Measurements from ENCODE around the gene TYRP1. TPM values are rescaled to one million over a fixed set of nuclear protein-coding genes. Genes with fewer than 3 reads are reported as not detected.

Gene TYRP1
- total and polyA plus RNA-seq, 5 donors from 2014 or later = not detected

DNA sequence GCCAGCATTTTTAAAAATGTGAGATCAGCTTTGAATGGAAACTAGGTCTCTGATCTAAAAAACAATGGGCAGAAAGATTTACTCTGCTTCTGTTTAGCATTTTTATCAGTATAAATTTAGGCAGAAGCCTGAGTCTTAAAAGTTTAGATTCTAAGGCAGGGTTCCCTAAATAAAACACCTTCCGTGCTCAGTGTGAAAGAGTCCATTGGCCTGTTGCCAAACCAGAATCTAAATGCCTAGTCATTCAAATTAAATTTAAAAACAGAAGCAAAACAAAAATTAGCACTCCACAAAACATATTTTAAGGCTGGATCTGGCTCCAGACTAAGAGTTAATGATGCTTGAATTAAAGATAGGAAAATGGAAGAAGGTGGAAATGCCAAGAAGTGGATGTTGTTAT lies 4.5 kb downstream of the TYRP1 start:
- Mint-ChIP-seq H3K9me3 (peaks cover 0 to 31% (median 4%) of the 10 kb centered on the region in 7 donors), H3K4me1 (no peaks in the 10 kb centered on the region), H3K27me3 (no peaks in the 10 kb centered on the region), H3K4me3 (no peak overlapping the region), H3K36me3 (no peaks in the 10 kb centered on the region), H3K27ac (no peak overlapping the region)
- no peak for ATAC-seq (ENCODE audit: low read depth in 2 of 2)
- Histone ChIP-seq H3K27me3 (ENCODE audit: control insufficient read depth, insufficient read depth, low read length) (no peaks in the 10 kb centered on the region), H3K36me3 (ENCODE audit: control insufficient read depth, insufficient read depth, low read length) (no peaks in the 10 kb centered on the region), H3K4me1 (ENCODE audit: control insufficient read depth, insufficient read depth, low read length, poor library complexity, severe bottlenecking) (no peaks in the 10 kb centered on the region), H3K4me3 (ENCODE audit: low read depth, low read length) (no peak overlapping the region), H3K27ac (ENCODE audit: insufficient read depth, low read length, poor library complexity, severe bottlenecking) (no peak overlapping the region), H3K9me3 (ENCODE audit: control insufficient read depth in 2 of 2, low read length in 2 of 2) (no peaks in the 10 kb centered on the region)
- DNase-seq = no peak

DNA sequence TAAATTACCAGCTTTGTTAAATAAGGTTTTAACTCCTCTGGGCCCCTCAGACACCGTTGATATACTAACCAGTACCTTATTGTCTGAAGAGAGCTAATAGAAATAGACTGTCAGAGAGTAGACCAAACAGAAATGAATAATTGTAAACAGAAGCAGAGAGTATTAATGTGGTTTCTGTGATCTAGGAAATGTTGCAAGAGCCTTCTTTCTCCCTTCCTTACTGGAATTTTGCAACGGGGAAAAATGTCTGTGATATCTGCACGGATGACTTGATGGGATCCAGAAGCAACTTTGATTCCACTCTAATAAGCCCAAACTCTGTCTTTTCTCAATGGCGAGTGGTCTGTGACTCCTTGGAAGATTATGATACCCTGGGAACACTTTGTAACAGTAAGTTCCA lies 5.1 kb downstream of the TYRP1 start:
- no peak for ATAC-seq (ENCODE audit: low read depth in 2 of 2)
- Histone ChIP-seq H3K27me3 (ENCODE audit: control insufficient read depth, insufficient read depth, low read length) (no peaks in the 10 kb centered on the region), H3K36me3 (ENCODE audit: control insufficient read depth, insufficient read depth, low read length) (no peaks in the 10 kb centered on the region), H3K9me3 (ENCODE audit: control insufficient read depth in 2 of 2, low read length in 2 of 2) (no peaks in the 10 kb centered on the region), H3K4me1 (ENCODE audit: control insufficient read depth, insufficient read depth, low read length, poor library complexity, severe bottlenecking) (no peaks in the 10 kb centered on the region), H3K27ac (ENCODE audit: insufficient read depth, low read length, poor library complexity, severe bottlenecking) (no peak overlapping the region), H3K4me3 (ENCODE audit: low read depth, low read length) (no peak overlapping the region)
- no peaks in the 10 kb centered on the region for H3K36me3 Mint-ChIP-seq
- H3K4me1 Mint-ChIP-seq = no peaks in the 10 kb centered on the region
- peaks cover 0 to 31% (median 4%) of the 10 kb centered on the region in 7 donors for H3K9me3 Mint-ChIP-seq
- H3K27me3 Mint-ChIP-seq = no peaks in the 10 kb centered on the region
- H3K27ac Mint-ChIP-seq = no peak overlapping the region
- no peak for DNase-seq
- H3K4me3 Mint-ChIP-seq = no peak overlapping the region

DNA sequence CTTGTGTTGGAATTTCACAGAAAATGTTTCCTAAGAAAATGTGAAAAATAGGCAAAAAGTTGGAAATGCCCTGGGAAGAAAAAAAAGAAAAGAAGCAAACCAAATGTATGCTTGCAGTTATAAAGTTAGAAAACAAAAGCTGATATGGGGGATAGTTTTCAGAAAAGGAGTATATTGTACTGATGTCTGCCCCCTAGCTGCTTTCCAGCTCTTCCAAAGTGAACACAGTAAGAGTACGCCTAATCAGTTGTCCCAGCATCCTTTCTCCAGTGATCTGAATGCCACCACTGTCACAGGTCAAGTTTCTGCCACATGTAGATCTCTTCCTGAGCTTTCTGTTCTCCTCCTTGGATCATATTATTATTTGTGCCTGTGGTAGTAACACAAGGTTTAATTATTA lies 5.8 kb downstream of the TYRP1 start:
- Mint-ChIP-seq H3K27me3 (no peaks in the 10 kb centered on the region), H3K27ac (no peak overlapping the region), H3K9me3 (peaks cover 0 to 31% (median 4%) of the 10 kb centered on the region in 7 donors), H3K36me3 (no peaks in the 10 kb centered on the region), H3K4me3 (no peak overlapping the region), H3K4me1 (no peaks in the 10 kb centered on the region)
- DNase-seq (no peak), ATAC-seq (ENCODE audit: low read depth in 2 of 2) (no peak)
- no peaks in the 10 kb centered on the region for H3K4me1 ChIP-seq (ENCODE audit: control insufficient read depth, insufficient read depth, low read length, poor library complexity, severe bottlenecking)
- H3K9me3 ChIP-seq (ENCODE audit: control insufficient read depth in 2 of 2, low read length in 2 of 2) = no peaks in the 10 kb centered on the region
- H3K4me3 ChIP-seq (ENCODE audit: low read depth, low read length) = no peak overlapping the region
- H3K27ac ChIP-seq (ENCODE audit: insufficient read depth, low read length, poor library complexity, severe bottlenecking) = no peak overlapping the region
- no peaks in the 10 kb centered on the region for H3K36me3 ChIP-seq (ENCODE audit: control insufficient read depth, insufficient read depth, low read length)
- no peaks in the 10 kb centered on the region for H3K27me3 ChIP-seq (ENCODE audit: control insufficient read depth, insufficient read depth, low read length)

GRCh38 chr9:12699529-12699928 lies 6.3 kb downstream of the TYRP1 start:
- H3K9me3 ChIP-seq (ENCODE audit: control insufficient read depth in 2 of 2, low read length in 2 of 2) = no peaks in the 10 kb centered on the region
- Mint-ChIP-seq H3K27me3 (no peaks in the 10 kb centered on the region), H3K9me3 (peaks cover 0 to 32% (median 3%) of the 10 kb centered on the region in 7 donors), H3K36me3 (no peaks in the 10 kb centered on the region), H3K4me1 (no peaks in the 10 kb centered on the region), H3K27ac (no peak overlapping the region), H3K4me3 (no peak overlapping the region)
- no peaks in the 10 kb centered on the region for H3K36me3 ChIP-seq (ENCODE audit: control insufficient read depth, insufficient read depth, low read length)
- ATAC-seq (ENCODE audit: low read depth in 2 of 2) (no peak), DNase-seq (no peak)
- H3K4me3 ChIP-seq (ENCODE audit: low read depth, low read length) = no peak overlapping the region
- no peaks in the 10 kb centered on the region for H3K27me3 ChIP-seq (ENCODE audit: control insufficient read depth, insufficient read depth, low read length)
- H3K27ac ChIP-seq (ENCODE audit: insufficient read depth, low read length, poor library complexity, severe bottlenecking) = no peak overlapping the region
- no peaks in the 10 kb centered on the region for H3K4me1 ChIP-seq (ENCODE audit: control insufficient read depth, insufficient read depth, low read length, poor library complexity, severe bottlenecking)

DNA sequence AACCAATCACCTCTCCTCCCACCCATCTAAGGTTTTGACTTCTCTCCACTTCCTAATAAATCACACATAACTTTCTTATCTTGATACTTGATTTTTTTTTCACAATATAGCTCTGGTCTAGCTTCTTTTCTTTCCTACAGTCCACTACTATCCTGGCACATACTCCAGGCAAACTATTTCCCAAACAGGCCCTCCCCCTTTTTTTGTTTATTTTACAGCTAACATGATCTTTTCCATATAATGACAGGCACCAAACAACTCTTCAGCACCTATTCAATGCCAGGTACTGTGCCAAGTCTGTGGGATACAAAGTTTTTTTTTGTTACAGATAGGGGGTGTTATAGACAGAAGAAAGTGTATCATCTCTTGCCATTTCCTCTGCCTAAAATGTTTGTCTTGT lies 7.9 kb downstream of the TYRP1 start:
- no peaks in the 10 kb centered on the region for H3K27me3 ChIP-seq (ENCODE audit: control insufficient read depth, insufficient read depth, low read length)
- H3K4me1 ChIP-seq (ENCODE audit: control insufficient read depth, insufficient read depth, low read length, poor library complexity, severe bottlenecking) = no peaks in the 10 kb centered on the region
- no peak for DNase-seq
- ATAC-seq (ENCODE audit: low read depth in 2 of 2) = no peak
- no peak overlapping the region for H3K4me3 ChIP-seq (ENCODE audit: low read depth, low read length)
- peaks cover 0 to 30% (median 4%) of the 10 kb centered on the region in 7 donors for H3K9me3 Mint-ChIP-seq
- H3K27me3 Mint-ChIP-seq = no peaks in the 10 kb centered on the region
- no peaks in the 10 kb centered on the region for H3K4me1 Mint-ChIP-seq
- no peaks in the 10 kb centered on the region for H3K36me3 ChIP-seq (ENCODE audit: control insufficient read depth, insufficient read depth, low read length)
- no peak overlapping the region for H3K27ac Mint-ChIP-seq
- no peaks in the 10 kb centered on the region for H3K9me3 ChIP-seq (ENCODE audit: control insufficient read depth in 2 of 2, low read length in 2 of 2)
- no peak overlapping the region for H3K27ac ChIP-seq (ENCODE audit: insufficient read depth, low read length, poor library complexity, severe bottlenecking)
- H3K4me3 Mint-ChIP-seq = no peak overlapping the region
- no peaks in the 10 kb centered on the region for H3K36me3 Mint-ChIP-seq

GRCh38 chr9:12702160-12702758 lies 9.1 kb downstream of the TYRP1 start:
- no peaks in the 10 kb centered on the region for H3K36me3 Mint-ChIP-seq

GRCh38 chr9:12703996-12704395 lies 10.8 kb downstream of the TYRP1 start:
- no peak overlapping the region for H3K27ac Mint-ChIP-seq
- no peak for ATAC-seq (ENCODE audit: low read depth in 2 of 2)

More at GRCh38 chr9:12702160-12702758, 9.1 kb downstream of the TYRP1 start:
- H3K4me3 ChIP-seq (ENCODE audit: low read depth, low read length) = no peak overlapping the region
- no peaks in the 10 kb centered on the region for H3K27me3 ChIP-seq (ENCODE audit: control insufficient read depth, insufficient read depth, low read length)
- DNase-seq = no peak
- H3K27me3 Mint-ChIP-seq = no peaks in the 10 kb centered on the region
- H3K27ac Mint-ChIP-seq = no peak overlapping the region
- no peak overlapping the region for H3K4me3 Mint-ChIP-seq
- H3K4me1 Mint-ChIP-seq = no peaks in the 10 kb centered on the region
- H3K36me3 ChIP-seq (ENCODE audit: control insufficient read depth, insufficient read depth, low read length) = no peaks in the 10 kb centered on the region
- H3K27ac ChIP-seq (ENCODE audit: insufficient read depth, low read length, poor library complexity, severe bottlenecking) = no peak overlapping the region
- peaks cover 0 to 26% (median 3%) of the 10 kb centered on the region in 7 donors for H3K9me3 Mint-ChIP-seq
- H3K4me1 ChIP-seq (ENCODE audit: control insufficient read depth, insufficient read depth, low read length, poor library complexity, severe bottlenecking) = no peaks in the 10 kb centered on the region
- no peaks in the 10 kb centered on the region for H3K9me3 ChIP-seq (ENCODE audit: control insufficient read depth in 2 of 2, low read length in 2 of 2)
- no peak for ATAC-seq (ENCODE audit: low read depth in 2 of 2)

GRCh38 chr9:12705738-12706391 lies 12.7 kb downstream of the TYRP1 start:
- DNase-seq (no peak), ATAC-seq (ENCODE audit: low read depth in 2 of 2) (no peak)
- H3K9me3 Mint-ChIP-seq = peaks cover 0 to 34% (median 3%) of the 10 kb centered on the region in 7 donors
- H3K36me3 Mint-ChIP-seq = no peaks in the 10 kb centered on the region
- Histone ChIP-seq H3K36me3 (ENCODE audit: control insufficient read depth, insufficient read depth, low read length) (no peaks in the 10 kb centered on the region), H3K27me3 (ENCODE audit: control insufficient read depth, insufficient read depth, low read length) (no peaks in the 10 kb centered on the region), H3K4me1 (ENCODE audit: control insufficient read depth, insufficient read depth, low read length, poor library complexity, severe bottlenecking) (no peaks in the 10 kb centered on the region), H3K9me3 (ENCODE audit: control insufficient read depth in 2 of 2, low read length in 2 of 2) (no peaks in the 10 kb centered on the region), H3K4me3 (ENCODE audit: low read depth, low read length) (no peak overlapping the region), H3K27ac (ENCODE audit: insufficient read depth, low read length, poor library complexity, severe bottlenecking) (no peak overlapping the region)
- H3K27me3 Mint-ChIP-seq = no peaks in the 10 kb centered on the region
- H3K4me3 Mint-ChIP-seq = no peak overlapping the region
- H3K27ac Mint-ChIP-seq = no peak overlapping the region
- no peaks in the 10 kb centered on the region for H3K4me1 Mint-ChIP-seq

More at GRCh38 chr9:12703996-12704395, 10.8 kb downstream of the TYRP1 start:
- Histone ChIP-seq H3K4me1 (ENCODE audit: control insufficient read depth, insufficient read depth, low read length, poor library complexity, severe bottlenecking) (no peaks in the 10 kb centered on the region), H3K4me3 (ENCODE audit: low read depth, low read length) (no peak overlapping the region), H3K27ac (ENCODE audit: insufficient read depth, low read length, poor library complexity, severe bottlenecking) (no peak overlapping the region), H3K36me3 (ENCODE audit: control insufficient read depth, insufficient read depth, low read length) (no peaks in the 10 kb centered on the region), H3K27me3 (ENCODE audit: control insufficient read depth, insufficient read depth, low read length) (no peaks in the 10 kb centered on the region), H3K9me3 (ENCODE audit: control insufficient read depth in 2 of 2, low read length in 2 of 2) (no peaks in the 10 kb centered on the region)
- Mint-ChIP-seq H3K4me1 (no peaks in the 10 kb centered on the region), H3K27me3 (no peaks in the 10 kb centered on the region), H3K9me3 (peaks cover 0 to 28% (median 3%) of the 10 kb centered on the region in 7 donors), H3K4me3 (no peak overlapping the region), H3K36me3 (no peaks in the 10 kb centered on the region)
- no peak for DNase-seq
